ENCODE measurements around the gene KCNK3. TPM values are rescaled to one million over a fixed set of nuclear protein-coding genes. Genes with fewer than 3 reads are reported as not detected.

The KCNK3 gene
- total RNA-seq, 4 donors from 2014 or later = 2.0 to 13.9 (median 9.8) TPM

DNA sequence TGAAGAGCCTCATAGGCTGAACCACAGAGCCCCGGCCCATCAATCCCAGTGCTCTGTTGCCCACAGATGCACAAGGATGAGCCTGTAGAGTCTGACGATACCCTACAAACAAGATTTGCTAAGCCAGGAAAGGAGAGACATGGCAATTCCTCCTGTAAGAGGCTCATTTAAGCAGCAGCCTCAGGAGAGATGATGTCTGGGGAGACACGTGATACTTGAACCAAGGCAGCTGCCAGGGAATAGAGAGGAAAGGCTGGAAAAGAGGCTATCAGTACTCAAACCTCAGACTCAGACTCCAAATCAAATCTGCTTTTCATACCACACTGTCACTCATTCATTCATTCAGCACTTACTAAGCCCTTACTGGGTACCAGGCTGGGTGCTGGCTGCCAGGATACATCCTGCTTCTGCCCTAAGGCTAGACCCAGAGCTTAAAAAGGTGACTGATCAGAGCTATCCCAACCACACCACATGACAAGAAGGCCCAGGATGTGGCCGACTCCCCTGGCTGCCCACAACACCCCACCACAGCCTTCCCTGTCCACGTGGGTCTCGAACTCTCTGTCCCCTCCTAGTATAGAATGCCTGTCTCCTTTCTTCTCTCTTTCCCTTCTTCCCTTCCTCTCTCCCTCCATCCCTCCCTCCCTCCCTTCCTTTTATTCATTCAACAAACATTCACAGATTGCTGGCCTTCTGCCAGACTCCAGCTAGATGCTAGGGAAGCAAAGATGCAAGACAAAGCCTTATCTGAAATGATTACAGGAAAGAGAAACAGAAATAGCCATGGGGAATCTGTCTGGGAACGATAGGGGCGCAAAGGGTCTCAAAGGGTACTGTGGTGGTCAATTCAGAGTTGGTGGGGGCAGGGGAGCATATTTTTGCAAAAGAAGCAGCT, 23.4 kb upstream of the KCNK3 start:
- TF ChIP-seq, protein P1, sequence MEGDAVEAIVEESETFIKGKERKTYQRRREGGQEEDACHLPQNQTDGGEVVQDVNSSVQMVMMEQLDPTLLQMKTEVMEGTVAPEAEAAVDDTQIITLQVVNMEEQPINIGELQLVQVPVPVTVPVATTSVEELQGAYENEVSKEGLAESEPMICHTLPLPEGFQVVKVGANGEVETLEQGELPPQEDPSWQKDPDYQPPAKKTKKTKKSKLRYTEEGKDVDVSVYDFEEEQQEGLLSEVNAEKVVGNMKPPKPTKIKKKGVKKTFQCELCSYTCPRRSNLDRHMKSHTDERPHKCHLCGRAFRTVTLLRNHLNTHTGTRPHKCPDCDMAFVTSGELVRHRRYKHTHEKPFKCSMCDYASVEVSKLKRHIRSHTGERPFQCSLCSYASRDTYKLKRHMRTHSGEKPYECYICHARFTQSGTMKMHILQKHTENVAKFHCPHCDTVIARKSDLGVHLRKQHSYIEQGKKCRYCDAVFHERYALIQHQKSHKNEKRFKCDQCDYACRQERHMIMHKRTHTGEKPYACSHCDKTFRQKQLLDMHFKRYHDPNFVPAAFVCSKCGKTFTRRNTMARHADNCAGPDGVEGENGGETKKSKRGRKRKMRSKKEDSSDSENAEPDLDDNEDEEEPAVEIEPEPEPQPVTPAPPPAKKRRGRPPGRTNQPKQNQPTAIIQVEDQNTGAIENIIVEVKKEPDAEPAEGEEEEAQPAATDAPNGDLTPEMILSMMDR (IDR thresholded peaks at IDR 0.05) = no peak
- TF ChIP-seq POLR2AphosphoS5 (IDR thresholded peaks at IDR 0.05) (no peak), EP300 (IDR thresholded peaks at IDR 0.05) (no peak), POLR2A (IDR thresholded peaks at IDR 0.05) (no peak)
- no peak for ATAC-seq
- 53 to 58% methylated on average over 5 to 6 of the region's 8 CpGs for WGBS, 2 donors (ENCODE audit: low coverage in 1 of 2)
- no peaks in the 10 kb centered on the region for H3K4me1 ChIP-seq
- H3K27ac ChIP-seq = no peak overlapping the region
- H3K4me3 ChIP-seq = no peak overlapping the region
- H3K36me3 ChIP-seq = no peaks in the 10 kb centered on the region
- no peaks in the 10 kb centered on the region for H3K9me3 ChIP-seq
- H3K27me3 ChIP-seq = no peaks in the 10 kb centered on the region

DNA sequence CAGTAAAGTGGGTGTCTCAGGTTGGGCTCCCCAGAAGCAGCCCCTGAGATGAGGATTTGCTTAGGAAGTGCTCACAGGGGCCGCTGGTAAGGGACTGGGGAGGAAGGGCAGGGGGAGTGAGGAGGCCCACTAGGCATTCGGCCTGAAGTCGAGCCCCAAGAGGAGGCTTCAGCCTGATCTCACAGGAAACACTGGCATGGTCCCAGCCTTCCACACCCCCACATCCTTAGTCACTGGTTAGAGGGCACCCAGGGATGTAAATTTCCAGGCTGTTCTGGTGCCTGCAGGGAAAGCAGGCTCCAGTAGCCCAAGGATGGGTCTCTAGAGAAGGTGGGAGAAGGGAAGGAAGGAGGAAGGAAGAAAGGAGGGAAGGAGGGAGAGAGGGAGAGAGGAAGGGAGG, 22.4 kb upstream of the KCNK3 start:
- Histone ChIP-seq H3K36me3 (no peaks in the 10 kb centered on the region), H3K27ac (no peak overlapping the region), H3K27me3 (no peaks in the 10 kb centered on the region), H3K9me3 (no peaks in the 10 kb centered on the region), H3K4me3 (no peak overlapping the region), H3K4me1 (no peaks in the 10 kb centered on the region)
- no peak for ATAC-seq
- 20 to 37% methylated on average over 2 to 3 of the region's 3 CpGs for WGBS, 2 donors (ENCODE audit: low coverage in 1 of 2)
- no peak for TF ChIP-seq EP300 (IDR thresholded peaks at IDR 0.05)
- TF ChIP-seq, protein P1 (IDR thresholded peaks at IDR 0.05) = no peak
- TF ChIP-seq POLR2AphosphoS5 (IDR thresholded peaks at IDR 0.05) = no peak
- TF ChIP-seq POLR2A (IDR thresholded peaks at IDR 0.05) = no peak

DNA sequence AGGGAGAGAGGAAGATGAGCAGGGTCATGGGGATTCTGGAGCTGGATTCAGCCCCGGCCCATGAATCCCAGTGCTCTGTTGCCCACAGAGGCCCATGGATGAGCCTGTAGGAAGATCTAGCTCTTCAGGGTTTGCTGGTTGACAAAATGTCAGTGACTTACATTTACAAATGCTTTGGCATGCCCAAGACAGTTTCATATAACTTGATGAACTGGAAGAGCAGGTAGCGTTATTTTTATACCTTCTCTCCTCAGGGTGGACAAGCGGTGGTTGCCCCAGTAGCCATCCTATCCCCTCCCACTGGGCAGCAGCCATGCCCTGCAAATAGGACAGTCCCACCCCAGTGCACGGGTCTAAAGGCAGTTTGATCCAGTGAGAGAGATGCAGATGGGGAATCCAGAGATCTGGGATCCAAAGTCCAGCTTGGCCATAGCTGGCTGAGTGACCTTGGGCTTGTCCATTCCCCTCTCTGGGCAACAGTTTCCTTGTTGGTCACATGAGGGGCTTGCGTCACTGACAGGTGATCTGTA, 21.5 kb upstream of the KCNK3 start:
- no peak for ATAC-seq
- H3K27me3 ChIP-seq = no peaks in the 10 kb centered on the region
- H3K4me3 ChIP-seq = no peak overlapping the region
- no peaks in the 10 kb centered on the region for H3K9me3 ChIP-seq
- no peaks in the 10 kb centered on the region for H3K36me3 ChIP-seq
- no peak overlapping the region for H3K27ac ChIP-seq
- no peaks in the 10 kb centered on the region for H3K4me1 ChIP-seq
- no peak for TF ChIP-seq POLR2A (IDR thresholded peaks at IDR 0.05)
- TF ChIP-seq EP300 (IDR thresholded peaks at IDR 0.05) = no peak
- TF ChIP-seq, protein P1 (IDR thresholded peaks at IDR 0.05) = no peak
- no peak for TF ChIP-seq POLR2AphosphoS5 (IDR thresholded peaks at IDR 0.05)
- WGBS, 2 donors (ENCODE audit: low coverage in 1 of 2) = 85 to 86% methylated on average over 2 to 5 of the region's 5 CpGs

DNA sequence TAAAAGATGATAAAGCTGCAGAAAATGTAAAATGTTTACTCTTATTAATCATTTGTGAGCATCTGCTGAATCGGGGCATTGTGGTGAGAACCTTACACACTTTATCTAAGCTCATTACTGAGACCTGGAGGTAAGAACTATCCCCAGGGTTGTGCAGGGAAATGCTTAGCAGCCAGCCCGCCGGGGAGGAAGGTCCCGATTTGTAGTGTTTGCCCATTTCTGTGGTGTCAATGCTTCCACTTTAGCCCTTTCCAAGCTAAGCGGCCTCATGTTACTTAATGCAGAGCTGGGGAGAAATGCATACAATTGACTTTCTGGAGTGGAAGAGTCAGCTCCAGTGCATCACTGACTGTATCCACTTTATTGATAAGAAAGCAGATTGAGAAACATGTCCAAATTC, 20.8 kb upstream of the KCNK3 start:
- no peaks in the 10 kb centered on the region for H3K4me1 ChIP-seq
- no peak for TF ChIP-seq POLR2AphosphoS5 (IDR thresholded peaks at IDR 0.05)
- no peak for ATAC-seq
- no peaks in the 10 kb centered on the region for H3K36me3 ChIP-seq
- no peak overlapping the region for H3K27ac ChIP-seq
- H3K4me3 ChIP-seq = no peak overlapping the region
- H3K9me3 ChIP-seq = no peaks in the 10 kb centered on the region
- WGBS, 2 donors (ENCODE audit: low coverage in 1 of 2) = 80 to 100% methylated on average over 1 to 5 of the region's 5 CpGs
- no peaks in the 10 kb centered on the region for H3K27me3 ChIP-seq

DNA sequence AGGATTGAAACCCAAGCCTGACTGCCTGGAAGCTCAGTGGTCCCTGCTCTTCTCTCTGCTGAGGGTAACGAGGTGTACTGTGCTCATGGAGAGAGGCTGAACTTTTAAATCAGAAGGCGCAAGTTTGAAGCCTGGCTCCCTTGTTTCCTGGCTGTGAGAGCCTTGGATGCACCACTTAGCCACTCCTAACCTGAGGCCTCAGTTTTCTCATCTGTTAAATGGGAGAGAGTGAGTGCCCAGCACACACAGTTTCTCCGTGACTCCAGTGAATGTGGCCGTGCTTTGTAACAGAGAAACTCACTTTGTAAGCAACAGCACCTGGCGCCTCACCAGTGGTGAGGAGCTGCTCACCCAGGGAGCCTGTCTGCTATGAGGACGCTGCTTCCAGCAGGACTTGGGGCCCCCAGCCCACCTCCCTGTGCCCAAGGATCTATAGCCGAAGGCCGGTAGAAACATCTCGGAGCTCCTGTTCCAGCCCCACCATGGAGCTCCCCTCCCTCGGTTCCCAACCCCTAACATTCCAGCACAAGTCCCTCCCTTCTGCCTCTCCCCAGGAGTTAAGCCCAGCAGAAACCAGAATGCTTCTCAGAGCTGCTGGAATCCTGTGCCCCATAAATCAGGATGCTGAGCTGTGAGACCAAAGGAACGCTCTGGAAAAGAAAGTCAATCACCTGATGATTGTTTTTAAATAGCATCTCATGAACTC, 20.3 kb upstream of the KCNK3 start:
- WGBS, 2 donors (ENCODE audit: low coverage in 1 of 2) = 79 to 93% methylated on average over 2 to 5 of the region's 11 CpGs
- Histone ChIP-seq H3K9me3 (no peaks in the 10 kb centered on the region), H3K4me1 (no peaks in the 10 kb centered on the region), H3K27ac (no peak overlapping the region), H3K27me3 (no peaks in the 10 kb centered on the region), H3K4me3 (no peak overlapping the region), H3K36me3 (no peaks in the 10 kb centered on the region)
- no peak for ATAC-seq
- TF ChIP-seq, protein P1 (IDR thresholded peaks at IDR 0.05) = no peak
- TF ChIP-seq POLR2A (IDR thresholded peaks at IDR 0.05) (no peak), EP300 (IDR thresholded peaks at IDR 0.05) (no peak), POLR2AphosphoS5 (IDR thresholded peaks at IDR 0.05) (no peak)

All from gastroesophageal sphincter (tissue), 4 donors.